ENCODE measurements around the gene TRIP11.

TRIP11 gene

GRCh38 chr14:92033906-92034687 lies 5.8 kb downstream of the TRIP11 start:
- Mint-ChIP-seq H3K36me3 (ENCODE audit: low read depth) (peaks cover 46% of the 10 kb centered on the region), H3K4me3 (no peak overlapping the region), H3K9me3 (no peaks in the 10 kb centered on the region), H3K27me3 (no peaks in the 10 kb centered on the region), H3K4me1 (ENCODE audit: low read depth) (peaks cover 36% of the 10 kb centered on the region), H3K27ac (peak overlapping the region; percentile 28)
- intact Hi-C loops (cut with micrococcal nuclease): no loop called here

- Mint-ChIP-seq H3K27ac (peak overlapping the region; percentile 28), H3K9me3 (no peaks in the 10 kb centered on the region), H3K27me3 (no peaks in the 10 kb centered on the region), H3K36me3 (ENCODE audit: low read depth) (peaks cover 48% of the 10 kb centered on the region), H3K4me1 (ENCODE audit: low read depth) (peaks cover 31% of the 10 kb centered on the region), H3K4me3 (no peak overlapping the region)
- intact Hi-C loops (cut with micrococcal nuclease): no loop called here
Measured at GRCh38 chr14:92033433-92033832, 6.4 kb downstream of the TRIP11 start.

- Mint-ChIP-seq H3K4me1 (ENCODE audit: low read depth) (peaks cover 13% of the 10 kb centered on the region), H3K9me3 (no peaks in the 10 kb centered on the region), H3K27ac (peak overlapping the region; percentile 1), H3K4me3 (no peak overlapping the region), H3K27me3 (no peaks in the 10 kb centered on the region), H3K36me3 (ENCODE audit: low read depth) (peaks cover 69% of the 10 kb centered on the region)
- intact Hi-C loops (cut with micrococcal nuclease): no loop called here
Measured at GRCh38 chr14:92026548-92027190, 13.2 kb downstream of the TRIP11 start.

GRCh38 chr14:92022036-92022435 lies 17.8 kb downstream of the TRIP11 start:
- Mint-ChIP-seq H3K27ac (no peak overlapping the region), H3K27me3 (no peaks in the 10 kb centered on the region), H3K9me3 (no peaks in the 10 kb centered on the region), H3K36me3 (ENCODE audit: low read depth) (peaks cover 60% of the 10 kb centered on the region), H3K4me3 (no peak overlapping the region), H3K4me1 (ENCODE audit: low read depth) (peaks cover 6% of the 10 kb centered on the region)
- intact Hi-C loops (cut with micrococcal nuclease): no loop called here

- Mint-ChIP-seq H3K9me3 (no peaks in the 10 kb centered on the region), H3K4me1 (ENCODE audit: low read depth) (peaks cover 3% of the 10 kb centered on the region), H3K36me3 (ENCODE audit: low read depth) (peaks cover 59% of the 10 kb centered on the region), H3K27me3 (no peaks in the 10 kb centered on the region), H3K27ac (no peak overlapping the region), H3K4me3 (no peak overlapping the region)
- intact Hi-C loops (cut with micrococcal nuclease): no loop called here
Measured at GRCh38 chr14:92021523-92021922, 18.3 kb downstream of the TRIP11 start.

GRCh38 chr14:92014040-92014439 lies 25.8 kb downstream of the TRIP11 start:
- Mint-ChIP-seq H3K36me3 (ENCODE audit: low read depth) (peaks cover 75% of the 10 kb centered on the region), H3K27ac (no peak overlapping the region), H3K27me3 (no peaks in the 10 kb centered on the region), H3K4me1 (ENCODE audit: low read depth) (no peaks in the 10 kb centered on the region), H3K4me3 (no peak overlapping the region), H3K9me3 (no peaks in the 10 kb centered on the region)
- intact Hi-C loops (cut with micrococcal nuclease): no loop called here

GRCh38 chr14:92012121-92012748 lies 27.6 kb downstream of the TRIP11 start:
- intact Hi-C loops (cut with micrococcal nuclease): no loop called here
- Mint-ChIP-seq H3K4me1 (ENCODE audit: low read depth) (no peaks in the 10 kb centered on the region), H3K36me3 (ENCODE audit: low read depth) (peaks cover 84% of the 10 kb centered on the region), H3K9me3 (no peaks in the 10 kb centered on the region), H3K4me3 (no peak overlapping the region), H3K27me3 (no peaks in the 10 kb centered on the region), H3K27ac (no peak overlapping the region)

- Mint-ChIP-seq H3K4me1 (ENCODE audit: low read depth) (no peaks in the 10 kb centered on the region), H3K9me3 (no peaks in the 10 kb centered on the region), H3K27me3 (no peaks in the 10 kb centered on the region), H3K36me3 (ENCODE audit: low read depth) (peaks cover 86% of the 10 kb centered on the region), H3K27ac (no peak overlapping the region), H3K4me3 (no peak overlapping the region)
- intact Hi-C loops (cut with micrococcal nuclease): no loop called here
Measured at GRCh38 chr14:92010644-92011043, 29.2 kb downstream of the TRIP11 start.

- H3K9me3 Mint-ChIP-seq: no peaks in the 10 kb centered on the region
- H3K4me3 Mint-ChIP-seq: no peak overlapping the region
- no peaks in the 10 kb centered on the region for H3K27me3 Mint-ChIP-seq
- intact Hi-C loops (cut with micrococcal nuclease): no loop called here
- H3K36me3 Mint-ChIP-seq (ENCODE audit: low read depth): peaks cover 89% of the 10 kb centered on the region
- no peaks in the 10 kb centered on the region for H3K4me1 Mint-ChIP-seq (ENCODE audit: low read depth)
- no peak overlapping the region for H3K27ac Mint-ChIP-seq
Measured at GRCh38 chr14:92009604-92010003, 30.3 kb downstream of the TRIP11 start.

- Mint-ChIP-seq H3K27me3 (no peaks in the 10 kb centered on the region), H3K27ac (no peak overlapping the region), H3K4me3 (no peak overlapping the region), H3K36me3 (ENCODE audit: low read depth) (peaks cover 67% of the 10 kb centered on the region), H3K9me3 (no peaks in the 10 kb centered on the region), H3K4me1 (ENCODE audit: low read depth) (no peaks in the 10 kb centered on the region)
- intact Hi-C loops (cut with micrococcal nuclease): no loop called here
Measured at GRCh38 chr14:92005019-92005418, 34.8 kb downstream of the TRIP11 start.

- intact Hi-C loops (cut with micrococcal nuclease): no loop called here
- H3K4me3 Mint-ChIP-seq: no peak overlapping the region
- no peak overlapping the region for H3K27ac Mint-ChIP-seq
- H3K4me1 Mint-ChIP-seq (ENCODE audit: low read depth): peaks cover 2% of the 10 kb centered on the region
- no peaks in the 10 kb centered on the region for H3K9me3 Mint-ChIP-seq
- peaks cover 67% of the 10 kb centered on the region for H3K36me3 Mint-ChIP-seq (ENCODE audit: low read depth)
- H3K27me3 Mint-ChIP-seq: no peaks in the 10 kb centered on the region
Measured at GRCh38 chr14:92004062-92004461, 35.8 kb downstream of the TRIP11 start.

- intact Hi-C loops (cut with micrococcal nuclease): loop anchor here (5.0 to 10.0 kb wide), 2 partner anchors 347 to 524 kb away; no protein-coding TSS in a partner anchor
- Mint-ChIP-seq H3K4me1 (ENCODE audit: low read depth) (peaks cover 13% of the 10 kb centered on the region), H3K27ac (no peak overlapping the region), H3K36me3 (ENCODE audit: low read depth) (peaks cover 63% of the 10 kb centered on the region), H3K27me3 (no peaks in the 10 kb centered on the region), H3K9me3 (no peaks in the 10 kb centered on the region), H3K4me3 (no peak overlapping the region)
Measured at GRCh38 chr14:91998667-91999570, 40.9 kb downstream of the TRIP11 start.

- no peaks in the 10 kb centered on the region for H3K27me3 Mint-ChIP-seq
- H3K4me1 Mint-ChIP-seq (ENCODE audit: low read depth): peaks cover 13% of the 10 kb centered on the region
- no peak overlapping the region for H3K27ac Mint-ChIP-seq
- no peaks in the 10 kb centered on the region for H3K9me3 Mint-ChIP-seq
- H3K36me3 Mint-ChIP-seq (ENCODE audit: low read depth): peaks cover 66% of the 10 kb centered on the region
- H3K4me3 Mint-ChIP-seq: no peak overlapping the region
- intact Hi-C loops (cut with micrococcal nuclease): loop anchor here (5.0 to 10.0 kb wide), 2 partner anchors 345 to 523 kb away; no protein-coding TSS in a partner anchor
Measured at GRCh38 chr14:91997492-91997891, 42.4 kb downstream of the TRIP11 start.

Measured in dendritic cell treated with granulocyte-macrophage colony-stimulating factor and Interleukin-4, amounts not matched to agents 40 ng/mL and 50 ng/mL, for 4 days (primary cell).